Measurements from ENCODE around the gene GPR22. TPM values are rescaled to one million over a fixed set of nuclear protein-coding genes. Genes with fewer than 3 reads are reported as not detected.

Gene GPR22
- total RNA-seq, 4 donors from 2014 or later: 0.14 TPM; not detected in 3

GRCh38 chr7:107492875-107493274 is 23.0 kb downstream of the GPR22 start:
- H3K36me3 ChIP-seq: no peaks in the 10 kb centered on the region
- 98 to 100% methylated on average over 2 of the region's 2 CpGs for WGBS, 2 donors (ENCODE audit: low coverage in 1 of 2)
- no peak overlapping the region for H3K27ac ChIP-seq
- H3K27me3 ChIP-seq: no peaks in the 10 kb centered on the region
- H3K4me3 ChIP-seq: no peak overlapping the region
- intact Hi-C loops (cut with DNase I; ENCODE audit: low total_unique reads) (no loop called here), in situ Hi-C loops (cut with MboI; ENCODE audit: low pct_ligation_motif_present in 1 of 4, low pct_unique_long_range_greater_than_20kb in 1 of 4, low sequenced_read_pairs in 3 of 4) (no loop called here)
- H3K4me1 ChIP-seq: peaks cover 0 to 18% (median 0%) of the 10 kb centered on the region in 4 donors
- DNase-seq: no peak
- TF ChIP-seq POLR2AphosphoS5 (IDR thresholded peaks at IDR 0.05): no peak
- TF ChIP-seq CTCF (IDR thresholded peaks at IDR 0.05): no peak
- TF ChIP-seq EP300 (IDR thresholded peaks at IDR 0.05; ENCODE audit: low read depth): no peak
- TF ChIP-seq POLR2A (IDR thresholded peaks at IDR 0.05): no peak
- no peaks in the 10 kb centered on the region for H3K9me3 ChIP-seq

GRCh38 chr7:107494315-107494751 is 24.5 kb downstream of the GPR22 start:
- intact Hi-C loops (cut with DNase I; ENCODE audit: low total_unique reads): no loop called here
- DNase-seq: no peak
- 44 to 60% methylated on average over 2 to 3 of the region's 3 CpGs for WGBS, 2 donors (ENCODE audit: low coverage in 1 of 2)
- Histone ChIP-seq H3K4me1 (peaks cover 0 to 18% (median 0%) of the 10 kb centered on the region in 4 donors), H3K4me3 (no peak overlapping the region), H3K27ac (no peak overlapping the region), H3K36me3 (no peaks in the 10 kb centered on the region), H3K9me3 (no peaks in the 10 kb centered on the region), H3K27me3 (no peaks in the 10 kb centered on the region)
- TF ChIP-seq POLR2AphosphoS5 (IDR thresholded peaks at IDR 0.05) (no peak), EP300 (IDR thresholded peaks at IDR 0.05; ENCODE audit: low read depth) (no peak), POLR2A (IDR thresholded peaks at IDR 0.05) (no peak), CTCF (IDR thresholded peaks at IDR 0.05) (no peak)
- in situ Hi-C loops (cut with MboI; ENCODE audit: low pct_ligation_motif_present in 1 of 4, low pct_unique_long_range_greater_than_20kb in 1 of 4, low sequenced_read_pairs in 3 of 4): no loop called here

GRCh38 chr7:107494884-107495283 is 25.0 kb downstream of the GPR22 start:
- WGBS, 2 donors (ENCODE audit: low coverage in 1 of 2): 94 to 95% methylated on average over 3 to 6 of the region's 6 CpGs
- TF ChIP-seq POLR2A (IDR thresholded peaks at IDR 0.05) (no peak), EP300 (IDR thresholded peaks at IDR 0.05; ENCODE audit: low read depth) (no peak), CTCF (IDR thresholded peaks at IDR 0.05) (no peak), POLR2AphosphoS5 (IDR thresholded peaks at IDR 0.05) (no peak)
- no peak for DNase-seq
- intact Hi-C loops (cut with DNase I; ENCODE audit: low total_unique reads) (no loop called here), in situ Hi-C loops (cut with MboI; ENCODE audit: low pct_ligation_motif_present in 1 of 4, low pct_unique_long_range_greater_than_20kb in 1 of 4, low sequenced_read_pairs in 3 of 4) (no loop called here)
- Histone ChIP-seq H3K4me3 (no peak overlapping the region), H3K9me3 (no peaks in the 10 kb centered on the region), H3K27me3 (no peaks in the 10 kb centered on the region), H3K4me1 (peaks cover 0 to 18% (median 0%) of the 10 kb centered on the region in 4 donors), H3K27ac (no peak overlapping the region), H3K36me3 (no peaks in the 10 kb centered on the region)

- Histone ChIP-seq H3K27me3 (no peaks in the 10 kb centered on the region), H3K36me3 (no peaks in the 10 kb centered on the region), H3K27ac (no peak overlapping the region), H3K4me3 (no peak overlapping the region), H3K4me1 (peaks cover 0 to 18% (median 0%) of the 10 kb centered on the region in 4 donors), H3K9me3 (no peaks in the 10 kb centered on the region)
- in situ Hi-C loops (cut with MboI; ENCODE audit: low pct_ligation_motif_present in 1 of 4, low pct_unique_long_range_greater_than_20kb in 1 of 4, low sequenced_read_pairs in 3 of 4): no loop called here
- no peak for TF ChIP-seq POLR2A (IDR thresholded peaks at IDR 0.05)
- no peak for TF ChIP-seq CTCF (IDR thresholded peaks at IDR 0.05)
- no peak for TF ChIP-seq EP300 (IDR thresholded peaks at IDR 0.05; ENCODE audit: low read depth)
- no peak for TF ChIP-seq POLR2AphosphoS5 (IDR thresholded peaks at IDR 0.05)
- no peak for DNase-seq
- intact Hi-C loops (cut with DNase I; ENCODE audit: low total_unique reads): no loop called here
Observed at GRCh38 chr7:107495516-107495915, 25.7 kb downstream of the GPR22 start.

Measured in transverse colon (tissue), 4 donors.